Measurements from ENCODE around the gene UBALD2.

- peak in 1 of 6 experiments; percentile 0 for TF ChIP-seq CTCF (IDR thresholded peaks at IDR 0.05)
- TF ChIP-seq POLR2A (IDR thresholded peaks at IDR 0.05), result no peak
These were observed 14.7 kb downstream of the UBALD2 start for GRCh38 chr17:76279742-76280287.

All from esophagus squamous epithelium (tissue), 4 donors.